B cell (primary cell): ENCODE data around the gene OSBPL5. TPM values are rescaled to one million over a fixed set of nuclear protein-coding genes. Genes with fewer than 3 reads are reported as not detected.

Source experiments
- ATAC-seq: fragments of 200-7000 bp; cut with Tn5 transposase; one replicate; pipeline ENCODE4 v1.10.0; 2021; ENCODE audit warnings: low read depth, mild to moderate bottlenecking, moderate number of reproducible peaks, moderate library complexity
- CTCF ChIA-PET: fragments of 350-600 bp; sonication (Branson Sonifier 250); formaldehyde crosslinking; loops from one replicate; lab custom pipeline; 2021; ENCODE audit warnings: antibody characterized with exemption, inconsistent platforms; lab: Charles Lee
- POLR2A ChIA-PET: fragments of 350-600 bp; sonication (Branson Sonifier 250); formaldehyde crosslinking; loops from one replicate; lab custom pipeline; 2021; ENCODE audit warnings: antibody characterized with exemption; lab: Charles Lee
- DNase-seq: peaks from one replicate; pipeline ENCODE4 v3.0.0; 2013
- H2AFZ ChIP-seq: 2 replicates; pipeline ENCODE4 v1.6.1; 2012; ENCODE audit warnings: mild to moderate bottlenecking, low read depth, low read length; ENCODE audit not compliant: insufficient read depth, poor library complexity, severe bottlenecking
- H3K27ac ChIP-seq, 2 donors: 1 replicate in 1 of 2; 2 replicates in 1 of 2; pipeline ENCODE4 v1.5.1; 2012 to 2013; ENCODE audit warnings: low read length in 2 of 2, mild to moderate bottlenecking in 2 of 2, moderate library complexity in 1 of 2
- H3K27me3 ChIP-seq, 4 experiments: fragments of 200-600 bp in 1 of 4; sonication (generic) in 1 of 4; replicated peaks in 1 of 4; 1 replicate in 2 of 4; 2 replicates in 2 of 4; pipeline versions ENCODE4 v1.6.1 to v1.7.0; 2013 to 2016; ENCODE audit warnings: low read length in 3 of 4, mild to moderate bottlenecking in 2 of 4, mixed read lengths in 1 of 4, moderate library complexity in 1 of 4; ENCODE audit not compliant: insufficient read depth in 4 of 4, control insufficient read depth in 3 of 4; ENCODE audit errors: control extremely low read depth in 1 of 4
- H3K36me3 ChIP-seq, 2 experiments: replicated peaks in 1 of 2; 1 replicate in 1 of 2; 2 replicates in 1 of 2; pipeline versions ENCODE4 v1.6.1 to v1.7.1; 2013; ENCODE audit warnings: low read length in 1 of 2; ENCODE audit not compliant: insufficient read depth in 2 of 2, control insufficient read depth in 1 of 2; ENCODE audit errors: control extremely low read depth in 1 of 2, extremely low read depth in 1 of 2
- H3K4me1 ChIP-seq, 2 donors: fragments of 200-600 bp in 1 of 2; sonication (generic) in 1 of 2; 1 replicate in 1 of 2; 2 replicates in 1 of 2; pipeline versions ENCODE4 v1.5.1 to v1.6.1; 2013 to 2017; ENCODE audit warnings: low read length in 2 of 2; ENCODE audit not compliant: control insufficient read depth in 2 of 2, insufficient read depth in 2 of 2
- H3K4me2 ChIP-seq: replicated peaks from 2 replicates; pipeline ENCODE3; 2012; ENCODE audit warnings: mild to moderate bottlenecking, low read depth, low read length; ENCODE audit not compliant: poor library complexity, severe bottlenecking
- H3K4me3 ChIP-seq, 5 experiments: fragments of 200-600 bp in 1 of 5; sonication (generic) in 1 of 5; 1 replicate in 3 of 5; 2 replicates in 2 of 5; pipeline versions ENCODE4 v1.5.1 to v1.7.0; 2011 to 2016; ENCODE audit warnings: low read length in 4 of 5, mild to moderate bottlenecking in 4 of 5, low read depth in 2 of 5, control low read depth in 1 of 5, moderate library complexity in 1 of 5; ENCODE audit not compliant: insufficient read depth in 1 of 5; ENCODE audit errors: control extremely low read depth in 1 of 5, extremely low read depth in 1 of 5
- H3K79me2 ChIP-seq: fragments of 200-600 bp; sonication (generic); one replicate; pipeline ENCODE4 v1.6.0; 2016; ENCODE audit warnings: low read length; ENCODE audit not compliant: control insufficient read depth, insufficient read depth
- H3K9ac ChIP-seq: fragments of 200-600 bp; sonication (generic); 2 replicates; pipeline ENCODE4 v1.6.1; 2017; ENCODE audit warnings: mild to moderate bottlenecking, low read length, moderate library complexity
- H3K9me3 ChIP-seq, 3 donors: one replicate each; pipeline versions ENCODE4 v1.6.1 to v1.7.1; 2013; ENCODE audit warnings: low read length in 2 of 3; ENCODE audit not compliant: control insufficient read depth in 2 of 3, insufficient read depth in 1 of 3; ENCODE audit errors: control extremely low read depth in 1 of 3
- H4K20me1 ChIP-seq: 2 replicates; pipeline ENCODE4 v1.6.0; 2012; ENCODE audit warnings: mild to moderate bottlenecking, low read length; ENCODE audit not compliant: insufficient read depth, control insufficient read depth, poor library complexity, severe bottlenecking
- H3K27ac Mint-ChIP-seq: one replicate; pipeline ENCODE4 v1.8.0; 2021; ENCODE audit warnings: mixed read lengths
- H3K27me3 Mint-ChIP-seq: one replicate; pipeline ENCODE4 v1.8.0; 2021; ENCODE audit warnings: mixed read lengths
- H3K4me1 Mint-ChIP-seq: one replicate; pipeline ENCODE4 v1.8.0; 2021; ENCODE audit warnings: mixed read lengths
- H3K4me3 Mint-ChIP-seq: one replicate; pipeline ENCODE4 v1.8.0; 2021; ENCODE audit warnings: mixed read lengths
- H3K9me3 Mint-ChIP-seq: one replicate; pipeline ENCODE4 v1.8.0; 2022; ENCODE audit warnings: mixed read lengths; ENCODE audit not compliant: insufficient read depth
- EZH2 ChIP-seq: IDR thresholded peaks from 2 replicates; pipeline ENCODE4 v1.6.1; 2012; ENCODE audit warnings: borderline replicate concordance, low read depth, mild to moderate bottlenecking, moderate library complexity, low read length; ENCODE audit not compliant: insufficient read depth, poor library complexity, severe bottlenecking
- WGBS: methylation state at CpG from one replicate; pipeline ENCODE4 v1.1.5; 2013; ENCODE audit warnings: missing lambda C conversion rate; ENCODE audit not compliant: insufficient coverage; 5-methylcytosine and 5-hydroxymethylcytosine counted together
- intact Hi-C: fragments of 100-400 bp; cut with micrococcal nuclease; formaldehyde crosslinking; loops from one replicate; pipeline ENCODE4 v1.10.0; 2022
- polyA plus RNA-seq: library from polyadenylated mRNA; depleted of rRNA; stranded (reverse); fragments of >200 nt; gene quantifications from 2 replicates; pipeline ENCODE4 v1.2.3, GENCODE V29; 2012
- total RNA-seq, 2 donors: library from RNA; stranded (reverse); fragments of 120-200 nt in 1 of 2; gene quantifications; 1 replicate in 1 of 2; 2 replicates in 1 of 2; pipeline versions ENCODE4 v1.2.3 to v1.2.4, GENCODE V29; 2013 to 2022
- TF ChIP-seq, protein P1 (sequence below): fragments of 200-600 bp; IDR thresholded peaks from one replicate; pipeline ENCODE4 v1.8.0; 2022; ENCODE audit warnings: antibody characterized with exemption, mild to moderate bottlenecking

Gene OSBPL5
- total and polyA plus RNA-seq, 2 donors (not counting 1 experiment from before 2014, with no cell fraction given): 0.15 to 1.2 TPM

DNA sequence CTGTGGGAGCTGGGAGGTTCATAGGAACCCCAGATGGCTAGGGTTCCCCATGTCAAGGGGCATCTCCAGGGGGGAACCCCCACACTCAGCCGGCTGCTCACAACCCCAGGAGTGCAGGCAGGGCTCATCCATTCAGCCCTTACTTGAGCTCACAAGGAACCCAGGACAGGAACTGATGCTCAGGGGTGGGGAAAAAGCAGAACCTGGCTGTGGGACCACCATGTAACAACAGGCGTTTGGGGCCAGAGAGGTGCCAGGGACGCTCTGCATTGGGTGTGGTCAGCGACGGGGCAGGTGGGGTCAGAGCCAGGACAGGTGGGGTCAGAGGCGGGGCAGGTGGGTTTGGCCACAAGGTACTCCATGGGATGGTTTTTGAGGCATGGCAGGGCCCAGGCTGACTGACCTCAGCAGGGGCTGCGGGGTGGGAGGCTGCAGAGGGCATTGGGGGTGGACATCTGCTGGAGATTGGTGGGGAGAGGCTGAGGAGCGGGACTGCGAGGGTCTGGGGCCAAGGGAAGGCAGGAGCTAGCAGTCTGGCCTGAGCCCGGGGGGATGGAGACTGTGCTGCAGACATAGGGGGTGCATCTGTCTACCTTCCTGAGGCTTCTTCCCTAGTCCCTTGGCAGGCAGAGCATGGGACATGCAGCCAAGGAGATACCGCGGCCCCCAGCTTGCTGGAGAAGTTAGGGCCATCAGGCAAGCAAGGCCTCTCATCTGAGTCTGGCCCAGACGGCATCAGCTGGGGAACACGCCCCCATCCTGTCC is 73.8 kb downstream of the OSBPL5 start:
- Histone ChIP-seq H3K4me3 (no peak overlapping the region), H3K4me1 (peaks cover 0 to 6% of the 10 kb centered on the region in 2 donors), H3K79me2 (no peaks in the 10 kb centered on the region), H3K27me3 (peaks cover 0 to 7% (median 0%) of the 10 kb centered on the region in 4 experiments), H4K20me1 (no peaks in the 10 kb centered on the region), H3K9me3 (no peaks in the 10 kb centered on the region), H3K4me2 (no peak overlapping the region), H3K36me3 (no peaks in the 10 kb centered on the region), H3K9ac (no peak overlapping the region), H3K27ac (no peak overlapping the region), H2AFZ (no peak overlapping the region)
- no peaks in the 10 kb centered on the region for H3K4me1 Mint-ChIP-seq
- no peaks in the 10 kb centered on the region for H3K9me3 Mint-ChIP-seq
- 79% methylated on average over 14 of the region's 14 CpGs for WGBS
- H3K27ac Mint-ChIP-seq: no peak overlapping the region
- peaks cover 18% of the 10 kb centered on the region for H3K27me3 Mint-ChIP-seq
- H3K4me3 Mint-ChIP-seq: no peak overlapping the region
- intact Hi-C loops: loop anchor here (1.0 to 5.0 kb wide), 2 partner anchors 54 to 99 kb away; partner anchors contain the start of gene NAP1L4
- TF ChIP-seq EZH2: no peak
- TF ChIP-seq, protein P1, sequence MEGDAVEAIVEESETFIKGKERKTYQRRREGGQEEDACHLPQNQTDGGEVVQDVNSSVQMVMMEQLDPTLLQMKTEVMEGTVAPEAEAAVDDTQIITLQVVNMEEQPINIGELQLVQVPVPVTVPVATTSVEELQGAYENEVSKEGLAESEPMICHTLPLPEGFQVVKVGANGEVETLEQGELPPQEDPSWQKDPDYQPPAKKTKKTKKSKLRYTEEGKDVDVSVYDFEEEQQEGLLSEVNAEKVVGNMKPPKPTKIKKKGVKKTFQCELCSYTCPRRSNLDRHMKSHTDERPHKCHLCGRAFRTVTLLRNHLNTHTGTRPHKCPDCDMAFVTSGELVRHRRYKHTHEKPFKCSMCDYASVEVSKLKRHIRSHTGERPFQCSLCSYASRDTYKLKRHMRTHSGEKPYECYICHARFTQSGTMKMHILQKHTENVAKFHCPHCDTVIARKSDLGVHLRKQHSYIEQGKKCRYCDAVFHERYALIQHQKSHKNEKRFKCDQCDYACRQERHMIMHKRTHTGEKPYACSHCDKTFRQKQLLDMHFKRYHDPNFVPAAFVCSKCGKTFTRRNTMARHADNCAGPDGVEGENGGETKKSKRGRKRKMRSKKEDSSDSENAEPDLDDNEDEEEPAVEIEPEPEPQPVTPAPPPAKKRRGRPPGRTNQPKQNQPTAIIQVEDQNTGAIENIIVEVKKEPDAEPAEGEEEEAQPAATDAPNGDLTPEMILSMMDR: no peak
- ChIA-PET CTCF (interaction anchor here (0.7 to 6.2 kb wide), 32 partner anchors 9 to 565 kb away, joined by 3 to 112 read pairs (median 6); partner anchors contain the start of genes CARS1 and NAP1L4), POLR2A (interaction anchor here (0.7 to 1.2 kb wide), 2 partner anchors 54 to 99 kb away, joined by 3 read pairs; partner anchors contain the start of gene NAP1L4)
- ATAC-seq (no peak), DNase-seq (no peak)
